NCI-H1105 treated with DMSO at 0.1 percent for 48 hours (cell line): ENCODE data around the gene LRRTM3.

Source experiments
- DNase-seq: peaks from one replicate; lab custom pipeline; 2025; lab: John Stamatoyannopoulos, UW

Gene LRRTM3

GRCh38 chr10:67119651-67120050, 193.8 kb downstream of the LRRTM3 start:
- DNase-seq = no peak

- DNase-seq = no peak
Observed at GRCh38 chr10:67127441-67127840, 201.6 kb downstream of the LRRTM3 start.

- no peak for DNase-seq
Observed at GRCh38 chr10:67140641-67141040, 214.8 kb downstream of the LRRTM3 start.

- no peak for DNase-seq
Observed at GRCh38 chr10:67141300-67141699, 215.5 kb downstream of the LRRTM3 start.

- DNase-seq = no peak
Observed at GRCh38 chr10:67144530-67144929, 218.7 kb downstream of the LRRTM3 start.
